Measurements from ENCODE around the gene GSTO2. TPM values are rescaled to one million over a fixed set of nuclear protein-coding genes. Genes with fewer than 3 reads are reported as not detected.

The GSTO2 gene
- total and polyA plus RNA-seq, 8 donors = 9.5 to 33.6 (median 29.1) TPM

- Histone ChIP-seq H3K4me3 (no peak overlapping the region), H3K27me3 (no peaks in the 10 kb centered on the region), H3K4me1 (peaks cover 6 to 22% of the 10 kb centered on the region in 2 donors), H3K36me3 (no peaks in the 10 kb centered on the region), H3K9me3 (no peaks in the 10 kb centered on the region), H3K27ac (peak overlapping the region in 1 of 2 donors; percentile 67)
- ATAC-seq (no peak), DNase-seq (no peak)
- TF ChIP-seq, protein P1, sequence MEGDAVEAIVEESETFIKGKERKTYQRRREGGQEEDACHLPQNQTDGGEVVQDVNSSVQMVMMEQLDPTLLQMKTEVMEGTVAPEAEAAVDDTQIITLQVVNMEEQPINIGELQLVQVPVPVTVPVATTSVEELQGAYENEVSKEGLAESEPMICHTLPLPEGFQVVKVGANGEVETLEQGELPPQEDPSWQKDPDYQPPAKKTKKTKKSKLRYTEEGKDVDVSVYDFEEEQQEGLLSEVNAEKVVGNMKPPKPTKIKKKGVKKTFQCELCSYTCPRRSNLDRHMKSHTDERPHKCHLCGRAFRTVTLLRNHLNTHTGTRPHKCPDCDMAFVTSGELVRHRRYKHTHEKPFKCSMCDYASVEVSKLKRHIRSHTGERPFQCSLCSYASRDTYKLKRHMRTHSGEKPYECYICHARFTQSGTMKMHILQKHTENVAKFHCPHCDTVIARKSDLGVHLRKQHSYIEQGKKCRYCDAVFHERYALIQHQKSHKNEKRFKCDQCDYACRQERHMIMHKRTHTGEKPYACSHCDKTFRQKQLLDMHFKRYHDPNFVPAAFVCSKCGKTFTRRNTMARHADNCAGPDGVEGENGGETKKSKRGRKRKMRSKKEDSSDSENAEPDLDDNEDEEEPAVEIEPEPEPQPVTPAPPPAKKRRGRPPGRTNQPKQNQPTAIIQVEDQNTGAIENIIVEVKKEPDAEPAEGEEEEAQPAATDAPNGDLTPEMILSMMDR (IDR thresholded peaks at IDR 0.05) = peak in 1 of 2 donors; percentile 14
- intact Hi-C loops (cut with DNase I) = loop anchor here in 1 of 2 donors (5.0 kb wide), 1 partner anchor 54 kb away; the partner anchor contains the start of gene CFAP58
These were observed 29.0 kb downstream of the GSTO2 start for GRCh38 chr10:104297697-104298660.

DNA sequence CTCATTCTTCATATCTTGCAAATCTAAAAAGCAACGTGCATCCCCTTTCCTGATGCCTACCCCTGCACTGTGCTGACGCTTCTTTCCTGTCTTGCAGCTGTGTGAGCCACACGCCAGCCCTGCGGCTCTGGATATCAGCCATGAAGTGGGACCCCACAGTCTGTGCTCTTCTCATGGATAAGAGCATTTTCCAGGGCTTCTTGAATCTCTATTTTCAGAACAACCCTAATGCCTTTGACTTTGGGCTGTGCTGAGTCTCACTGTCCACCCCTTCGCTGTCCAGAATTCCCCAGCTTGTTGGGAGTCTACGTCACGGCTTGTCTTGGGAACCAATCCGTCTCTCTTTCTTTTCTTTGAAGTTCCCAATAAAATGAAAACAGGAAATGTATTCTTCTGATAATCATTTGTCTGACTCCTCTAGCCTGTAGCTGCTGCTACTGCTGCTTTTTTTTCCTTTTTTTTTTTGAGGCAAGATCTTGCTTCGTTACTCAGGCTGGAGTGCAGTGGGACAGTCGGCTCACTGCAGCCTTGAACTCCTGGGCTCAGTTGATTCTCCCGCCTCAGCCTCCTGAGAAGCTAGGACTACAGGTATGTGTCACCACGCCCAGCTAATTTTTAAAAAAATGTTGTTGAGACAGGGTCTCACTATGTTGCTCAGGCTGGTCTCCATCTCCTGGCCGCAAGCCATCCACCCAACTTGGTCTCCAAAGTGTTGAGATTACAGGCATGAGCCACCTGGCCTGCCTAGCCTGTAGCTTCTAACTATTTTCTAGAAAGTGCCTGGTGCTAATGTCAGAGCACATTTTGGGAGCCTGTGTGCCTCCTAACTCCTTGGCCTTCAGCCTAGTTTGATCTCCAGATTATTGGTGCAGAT, 30.3 kb downstream of the GSTO2 start:
- Histone ChIP-seq H3K27me3 (no peaks in the 10 kb centered on the region), H3K4me1 (peaks cover 6 to 29% of the 10 kb centered on the region in 2 donors), H3K36me3 (no peaks in the 10 kb centered on the region), H3K4me3 (no peak overlapping the region), H3K27ac (peak overlapping the region; percentile 67 to 78), H3K9me3 (no peaks in the 10 kb centered on the region)
- ATAC-seq (peak; percentile 22), DNase-seq (peak in 2 of 4 donors; percentile 57 to 72)
- TF ChIP-seq, protein P1 (IDR thresholded peaks at IDR 0.05) = no peak
- intact Hi-C loops (cut with DNase I) = loop anchor here in 1 of 2 donors (5.0 kb wide), 1 partner anchor 53 kb away; the partner anchor contains the start of gene CFAP58

- Histone ChIP-seq H3K27ac (peak overlapping the region; percentile 67 to 78), H3K27me3 (no peaks in the 10 kb centered on the region), H3K36me3 (no peaks in the 10 kb centered on the region), H3K4me3 (no peak overlapping the region), H3K4me1 (peaks cover 6 to 29% of the 10 kb centered on the region in 2 donors), H3K9me3 (no peaks in the 10 kb centered on the region)
- intact Hi-C loops (cut with DNase I) = no loop called here
- TF ChIP-seq, protein P1 (IDR thresholded peaks at IDR 0.05) = no peak
- peak in 1 of 4 donors; percentile 78 for DNase-seq
- peak; percentile 67 for ATAC-seq
These were observed 31.2 kb downstream of the GSTO2 start for GRCh38 chr10:104300002-104300735.

DNA sequence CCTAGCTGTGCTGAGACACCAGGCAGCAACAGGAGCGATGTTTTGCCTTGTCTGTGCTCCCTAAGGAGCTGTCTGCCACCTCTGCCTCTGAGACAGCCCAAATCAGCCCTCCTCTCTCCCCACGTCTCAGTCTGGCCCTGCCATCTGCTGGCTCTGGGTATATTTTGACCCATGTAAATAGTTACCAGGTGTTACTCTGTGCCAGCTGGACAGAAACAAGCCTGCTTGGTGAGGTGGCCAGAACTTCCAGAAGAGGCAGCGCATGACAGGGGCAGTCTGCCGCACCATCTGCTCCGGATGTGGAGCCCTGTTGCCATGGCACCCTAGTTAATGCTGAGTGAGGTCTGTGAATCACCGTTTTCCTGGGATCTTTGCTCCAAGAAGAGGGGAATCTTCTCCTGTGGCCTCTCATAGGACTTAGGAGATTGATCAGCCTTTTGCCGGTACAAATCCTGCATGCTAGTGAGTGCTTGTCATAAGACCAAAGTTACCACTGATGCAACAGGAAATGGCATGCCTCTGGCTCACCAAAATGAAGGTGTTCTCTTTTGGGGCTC, 31.8 kb downstream of the GSTO2 start:
- Histone ChIP-seq H3K27ac (peak overlapping the region; percentile 67 to 78), H3K9me3 (no peaks in the 10 kb centered on the region), H3K4me3 (no peak overlapping the region), H3K27me3 (no peaks in the 10 kb centered on the region), H3K4me1 (peaks cover 6 to 34% of the 10 kb centered on the region in 2 donors), H3K36me3 (no peaks in the 10 kb centered on the region)
- intact Hi-C loops (cut with DNase I) = no loop called here
- TF ChIP-seq, protein P1 (IDR thresholded peaks at IDR 0.05) = no peak
- ATAC-seq (peak; percentile 43), DNase-seq (peak in 1 of 4 donors; percentile 79)

All from left lung (tissue), 10 donors.